NCI-H524 treated with DMSO at 0.1 percent for 48 hours (cell line): ENCODE measurements around the gene TAGLN.
A peak's percentile ranks its signal among the peaks of the same experiment; 100 is the strongest.

ENCODE experiments used
- DNase-seq: peaks from one replicate; lab custom pipeline; 2025; lab: John Stamatoyannopoulos, UW

The TAGLN gene

DNA sequence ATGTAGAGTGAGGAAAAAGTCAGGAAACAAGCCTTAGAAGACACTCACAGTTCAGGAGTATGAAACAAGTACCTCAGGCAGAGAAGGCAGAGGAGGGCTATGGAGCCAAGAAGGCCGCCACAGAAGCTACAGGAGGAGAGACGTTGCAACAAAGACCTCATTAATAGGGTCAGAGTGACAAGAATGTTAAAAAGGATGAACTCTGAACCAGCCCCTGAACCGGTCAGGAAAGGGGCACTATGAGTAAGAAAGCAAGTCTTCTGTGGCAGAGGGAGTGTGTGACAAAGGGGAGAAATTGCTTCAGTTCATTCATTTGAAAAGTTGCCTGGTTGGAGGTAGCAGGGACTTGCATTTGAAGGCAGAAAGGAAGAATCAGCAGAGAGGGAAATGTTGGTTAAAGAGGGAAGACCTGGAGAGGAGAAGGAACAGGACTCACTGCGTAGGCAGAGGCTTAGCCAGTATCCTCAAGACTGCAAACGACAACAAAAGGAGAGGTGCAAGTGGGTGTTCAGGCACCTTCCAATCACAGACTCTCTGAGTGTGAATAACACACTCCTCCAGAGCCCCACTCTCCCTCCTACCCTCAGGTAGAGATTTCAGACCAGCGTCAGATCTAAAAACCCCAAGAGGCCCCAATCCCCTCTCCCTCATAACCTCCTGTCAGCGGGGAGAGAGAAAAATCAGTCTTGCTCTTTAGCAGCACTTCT lies 15.4 kb downstream of the TAGLN start:
- no peak for DNase-seq

DNA sequence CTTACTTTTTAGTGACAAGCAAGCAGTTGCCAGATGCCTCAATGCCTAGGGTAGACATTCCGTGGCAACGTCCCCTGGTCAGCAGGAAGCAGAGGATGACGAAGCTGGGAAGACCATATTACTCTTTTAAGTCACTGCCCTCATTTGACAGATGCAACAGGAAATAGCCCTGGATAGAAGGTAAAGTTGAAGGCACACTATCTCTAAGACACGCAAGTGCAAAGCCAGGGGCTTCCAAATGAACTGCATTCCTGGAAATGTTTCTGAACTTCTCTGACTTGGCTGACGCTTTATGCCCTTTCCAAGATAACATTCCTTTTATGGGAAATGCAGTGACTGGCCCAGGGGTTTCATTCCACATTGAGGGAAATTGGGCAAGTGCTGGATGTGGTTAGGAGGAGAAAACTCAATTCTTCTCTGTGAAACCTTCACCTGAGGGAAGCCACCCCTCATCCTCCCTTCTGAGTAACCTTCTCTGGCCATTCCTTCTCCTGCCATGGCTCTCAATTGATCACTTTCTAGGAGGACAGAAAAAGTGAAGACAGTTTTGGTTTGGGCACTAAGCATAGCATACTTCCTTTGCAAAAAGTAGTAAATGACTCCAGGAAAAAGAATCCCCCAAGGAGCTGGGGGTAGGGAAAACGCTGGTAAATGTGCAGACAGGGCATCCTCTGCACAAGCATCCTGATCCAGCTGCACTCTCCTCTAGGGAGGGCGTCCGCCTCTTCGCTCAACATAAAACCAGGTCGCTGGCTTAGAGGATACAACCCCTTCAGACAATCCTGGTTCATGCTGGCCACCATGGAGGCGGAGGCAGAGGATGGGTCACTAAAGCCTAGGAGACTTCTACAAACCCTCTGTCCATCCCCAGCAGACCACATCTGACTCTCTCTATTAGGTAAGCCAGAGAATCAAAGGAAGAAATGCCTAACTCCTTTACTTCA lies 18.2 kb downstream of the TAGLN start:
- DNase-seq, result no peak

- no peak for DNase-seq
These were observed 19.2 kb downstream of the TAGLN start for GRCh38 chr11:117218133-117218915.

- no peak for DNase-seq
These were observed 19.8 kb downstream of the TAGLN start for GRCh38 chr11:117219001-117219400.

DNA sequence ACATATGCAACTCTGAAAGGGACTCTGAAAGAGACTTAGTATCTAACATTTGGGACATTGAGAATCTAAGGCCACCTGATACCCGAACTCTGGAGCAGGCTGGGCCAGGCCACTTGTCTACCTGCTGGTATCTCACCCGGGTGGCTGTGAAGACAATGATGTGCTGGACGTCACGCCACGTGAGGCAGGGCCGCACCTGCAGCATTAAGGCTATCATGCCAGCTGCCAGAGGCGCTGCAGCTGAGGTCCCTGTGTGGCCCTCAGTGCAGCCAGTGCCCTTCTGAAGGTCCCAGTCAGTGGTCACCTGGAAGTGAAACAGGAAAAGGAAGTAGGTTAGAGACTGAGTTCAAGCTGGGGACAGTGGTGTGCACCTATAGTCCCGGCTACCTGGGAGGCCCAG lies 20.3 kb downstream of the TAGLN start:
- DNase-seq, result no peak

DNA sequence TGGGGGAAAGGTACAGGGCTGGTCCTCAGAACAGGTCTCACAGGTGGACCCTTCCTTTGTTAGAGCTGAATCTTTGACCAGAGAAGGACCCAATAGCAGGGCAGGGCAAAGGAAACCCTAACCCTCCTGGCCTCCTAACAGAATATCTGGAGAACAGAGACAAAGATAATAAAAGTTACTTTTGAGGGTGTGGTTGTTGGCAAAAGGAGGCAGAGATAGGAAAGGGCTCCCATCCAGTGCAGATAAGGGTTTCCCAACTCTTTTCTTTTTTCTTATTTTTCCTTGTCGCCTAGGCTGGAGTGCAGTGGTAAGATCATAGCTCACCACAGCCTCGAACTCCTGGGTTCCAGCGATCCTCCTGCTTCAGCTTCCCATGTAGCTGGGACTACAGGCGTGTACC lies 20.8 kb downstream of the TAGLN start:
- DNase-seq, result no peak

DNA sequence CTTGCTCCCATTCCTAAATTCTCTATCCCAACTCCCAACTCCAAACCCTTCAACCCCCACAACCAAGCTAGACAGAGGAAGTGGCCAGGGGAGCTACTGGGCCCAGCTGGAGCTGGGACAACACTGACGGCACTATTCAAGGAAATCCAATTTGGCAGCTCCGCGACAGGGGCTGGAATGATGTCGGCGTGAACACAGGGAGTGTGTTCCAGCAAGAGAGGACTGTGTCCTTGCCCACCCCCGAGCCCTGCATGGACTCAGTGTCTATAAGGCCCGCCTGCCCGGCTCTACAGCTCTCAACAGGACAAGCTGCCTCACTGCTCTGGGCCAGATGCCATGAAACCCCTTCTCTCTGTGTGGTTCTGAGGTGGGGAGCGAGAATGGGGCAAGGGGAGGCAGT lies 21.4 kb downstream of the TAGLN start:
- no peak for DNase-seq

GRCh38 chr11:117220999-117221774 lies 22.0 kb downstream of the TAGLN start:
- no peak for DNase-seq

DNA sequence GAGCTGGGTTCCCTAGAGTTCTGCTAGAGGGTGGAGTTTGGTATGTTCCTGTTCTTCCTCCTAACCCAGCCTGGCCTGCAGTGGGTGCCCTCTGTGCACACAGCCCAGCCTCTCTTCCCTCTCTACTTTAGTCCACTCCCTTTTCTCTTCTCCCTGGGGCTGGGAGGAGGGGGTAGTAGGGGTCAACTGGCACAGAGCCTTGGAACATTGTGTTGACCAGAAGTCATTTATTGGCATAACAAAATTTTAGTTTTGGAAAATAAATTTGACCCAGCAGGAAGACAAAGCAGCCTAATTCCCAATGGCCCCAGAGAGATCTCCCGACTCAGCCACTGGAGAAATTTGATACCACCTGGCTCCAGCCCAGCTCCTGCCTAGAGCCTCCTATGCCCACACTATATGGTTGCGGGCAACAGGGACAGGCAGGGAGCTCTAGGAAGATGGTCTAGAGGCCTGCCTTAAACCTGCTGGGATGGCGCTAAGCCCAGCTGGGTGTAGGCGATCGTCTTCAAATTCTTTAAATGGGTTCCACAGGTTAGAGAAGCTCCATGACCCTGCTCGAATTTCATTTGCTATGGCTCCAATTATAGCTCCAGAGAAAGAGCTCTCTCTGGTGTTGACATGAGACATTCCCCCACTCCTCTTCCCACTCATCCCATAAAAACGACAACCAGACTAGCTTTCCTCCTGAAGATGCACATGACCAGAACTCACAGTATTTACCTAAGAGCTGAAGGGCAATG lies 22.8 kb downstream of the TAGLN start:
- no peak for DNase-seq

DNA sequence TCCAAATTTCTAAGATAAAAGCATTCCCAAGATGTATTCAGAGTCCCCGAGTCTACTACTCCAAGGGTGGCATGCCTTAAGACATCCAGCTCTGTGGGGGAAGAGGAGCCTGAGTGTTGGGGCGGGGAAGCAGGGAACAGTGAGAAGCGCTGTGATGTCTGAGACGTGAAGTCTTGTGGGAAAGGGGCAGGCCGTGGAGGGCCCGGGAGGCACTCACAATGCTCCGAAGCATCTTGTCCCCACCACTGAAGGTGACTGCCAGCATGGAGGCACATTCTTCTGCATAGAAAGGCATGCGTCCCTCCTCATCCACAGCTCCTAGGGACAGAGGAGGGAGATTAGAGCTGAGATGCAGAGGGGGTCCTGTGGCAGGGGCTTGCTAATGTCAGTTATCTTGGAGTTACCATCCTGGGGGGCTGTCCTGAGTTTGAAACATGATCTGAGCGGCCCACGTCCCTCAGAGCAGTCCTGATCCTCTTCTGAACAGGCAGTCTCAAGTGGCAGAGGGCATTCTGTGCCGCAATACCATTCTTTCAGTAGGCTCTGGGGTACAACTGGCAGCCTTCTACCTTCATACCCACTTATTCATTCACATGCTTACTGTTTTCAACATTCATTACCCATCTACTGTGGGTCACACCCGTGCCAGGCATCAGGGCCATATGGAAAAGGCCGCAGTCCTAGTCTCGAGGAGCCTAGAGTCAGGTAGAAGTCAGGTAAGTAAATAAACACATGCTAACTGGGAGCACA lies 24.0 kb downstream of the TAGLN start:
- DNase-seq, result no peak

GRCh38 chr11:117223741-117224689 lies 24.8 kb downstream of the TAGLN start:
- DNase-seq, result no peak

DNA sequence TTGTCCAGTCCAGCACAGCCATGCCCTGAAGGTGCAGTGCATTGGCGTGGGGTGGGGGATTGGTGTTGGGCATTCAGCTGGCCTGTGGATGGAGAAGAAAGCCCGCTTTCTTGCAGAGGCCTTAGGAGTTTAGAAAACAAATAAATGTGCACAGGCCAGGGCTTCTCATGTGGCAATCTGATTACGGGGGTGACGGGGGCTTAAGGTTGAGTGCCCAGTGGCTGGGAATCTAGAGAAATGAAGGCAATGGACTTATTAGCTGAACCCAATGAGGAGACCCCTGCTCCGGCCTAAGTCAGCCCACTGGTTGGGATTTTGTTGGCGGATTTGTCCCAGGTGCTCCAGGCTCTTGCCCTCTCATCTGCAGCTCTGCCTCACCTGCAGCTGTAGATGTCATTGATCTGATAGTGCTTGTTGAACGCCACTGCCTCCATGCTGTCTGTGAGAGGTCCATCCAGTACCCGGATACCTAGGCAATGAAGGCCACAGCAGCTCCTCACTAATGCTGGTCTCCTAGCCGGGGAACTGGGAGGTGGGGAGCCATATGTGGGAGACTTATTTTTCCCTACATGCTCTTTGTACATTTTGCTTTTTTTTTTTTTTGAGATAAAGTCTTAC lies 26.5 kb downstream of the TAGLN start:
- no peak for DNase-seq

DNA sequence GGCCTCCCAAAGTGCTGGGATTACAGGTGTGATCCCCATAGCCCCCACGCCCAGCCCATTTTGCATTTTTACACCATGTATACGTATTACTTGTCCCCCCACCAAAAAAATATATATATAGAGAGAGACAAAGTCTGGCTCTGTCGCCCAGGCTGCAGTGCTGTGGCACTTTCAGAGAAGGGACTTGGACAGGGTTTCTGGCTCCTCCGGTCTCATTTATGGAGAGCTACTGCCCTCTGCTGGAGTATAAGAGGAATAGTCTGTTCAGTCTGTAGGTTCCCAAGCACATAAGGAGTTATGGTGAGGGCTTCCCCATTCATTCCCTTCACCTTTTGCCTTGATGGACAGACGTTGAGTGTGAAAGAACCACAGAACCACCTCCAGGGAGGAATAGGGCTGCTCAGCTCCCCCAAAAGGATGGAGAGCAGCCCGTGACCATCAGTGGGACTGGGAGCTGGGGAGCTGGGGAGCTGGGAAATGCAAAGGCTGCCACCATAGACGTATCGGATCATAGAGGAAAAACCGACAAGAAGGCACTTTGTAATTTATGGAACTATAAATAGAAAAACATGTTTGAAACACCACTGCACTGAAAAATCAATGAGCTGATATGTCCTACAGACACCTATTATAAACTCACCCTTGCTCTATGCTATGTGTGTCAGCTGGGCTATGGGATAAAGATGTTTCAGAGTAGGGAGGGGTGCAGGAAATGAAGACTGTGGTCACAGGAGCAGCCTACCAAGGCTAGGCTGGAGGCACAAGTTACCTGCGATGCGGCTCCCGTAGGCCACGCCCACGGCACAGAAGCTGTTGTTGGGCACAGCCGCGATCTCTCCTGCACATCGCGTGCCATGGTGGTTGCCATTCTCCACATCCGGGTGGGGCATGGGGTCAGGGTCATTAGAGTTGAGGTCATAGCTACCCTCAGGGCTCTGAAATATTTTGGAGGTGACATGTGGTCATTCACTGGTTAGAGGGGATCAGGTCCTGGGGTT lies 27.5 kb downstream of the TAGLN start:
- peak; percentile 42 for DNase-seq

DNA sequence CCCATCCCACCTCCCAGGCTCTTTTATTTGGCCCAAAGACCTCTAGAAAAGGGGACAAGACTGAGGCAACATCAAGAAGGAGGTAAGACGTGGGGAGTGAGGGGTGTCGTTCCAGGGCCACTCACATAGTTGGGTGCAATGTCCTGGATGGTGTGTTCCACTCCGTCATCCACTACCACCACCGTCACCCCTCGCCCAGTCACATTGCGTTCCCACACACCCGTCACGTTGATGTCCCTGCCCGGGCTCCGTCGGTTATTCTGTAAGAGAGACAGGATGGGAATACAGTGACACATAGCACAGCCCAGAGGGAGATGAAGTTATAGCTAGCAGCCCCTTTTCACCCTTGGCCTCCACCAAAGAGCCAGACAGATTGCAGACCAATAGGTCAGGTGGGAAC lies 28.9 kb downstream of the TAGLN start:
- DNase-seq, result no peak

DNA sequence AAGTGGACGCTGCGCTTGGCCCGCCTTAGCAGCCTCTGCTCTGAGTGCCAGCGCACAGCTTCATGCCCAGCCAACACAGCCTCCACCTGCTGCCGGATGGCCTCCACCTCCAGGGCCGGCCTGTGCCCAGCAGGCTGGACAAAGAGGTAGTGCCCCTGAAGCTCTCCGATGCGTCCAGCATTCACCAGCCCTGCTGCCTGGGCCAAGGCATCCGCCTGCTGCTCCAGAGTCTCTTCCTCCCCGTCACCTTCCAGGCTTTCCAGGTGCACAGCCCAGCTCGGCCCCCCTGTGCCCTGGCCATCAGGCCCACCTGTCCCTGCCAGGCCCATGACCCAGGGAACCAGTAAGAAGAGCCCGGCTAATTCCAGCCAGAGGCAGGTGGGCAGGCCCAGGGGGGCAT lies 30.2 kb downstream of the TAGLN start:
- DNase-seq, result no peak

DNA sequence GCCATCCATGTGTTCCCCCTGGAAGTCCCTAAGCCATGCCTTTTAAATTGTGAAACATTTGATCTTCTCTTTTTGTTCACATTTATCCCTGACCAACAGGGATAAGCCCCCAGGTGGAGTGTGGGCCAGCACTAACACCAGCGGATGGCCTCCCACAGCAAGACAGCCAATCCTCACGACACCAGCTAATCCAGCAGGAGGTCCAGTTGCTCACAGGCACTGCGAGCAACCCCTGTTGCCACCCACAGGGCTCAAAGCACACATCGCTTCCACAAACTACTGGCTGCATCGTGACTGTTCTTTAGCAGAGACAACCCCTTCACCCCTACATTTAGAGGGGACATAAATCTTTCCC lies 30.7 kb downstream of the TAGLN start:
- no peak for DNase-seq

GRCh38 chr11:117230286-117230961 lies 31.3 kb downstream of the TAGLN start:
- no peak for DNase-seq
